Neuronal stem cell (in vitro differentiated cells): ENCODE data around the gene RSU1.

Source experiments
- DNase-seq: peaks from one replicate; pipeline ENCODE4 v3.0.0-alpha.2; 2013; ENCODE audit warnings: low spot score
- H2AFZ ChIP-seq: one replicate; pipeline ENCODE4 v1.6.1; 2013; ENCODE audit warnings: mild to moderate bottlenecking, low read length, inconsistent platforms
- H2AK5ac ChIP-seq: 2 replicates; pipeline ENCODE4 v1.6.1; 2013; ENCODE audit warnings: low read depth, mild to moderate bottlenecking, inconsistent platforms, low read length, moderate library complexity, mixed read lengths
- H2BK120ac ChIP-seq: 2 replicates; pipeline ENCODE4 v1.6.1; 2013; ENCODE audit warnings: low read depth, mild to moderate bottlenecking, inconsistent platforms, low read length, moderate library complexity, mixed read lengths
- H2BK12ac ChIP-seq: one replicate; pipeline ENCODE4 v1.6.1; 2013; ENCODE audit warnings: low read length, inconsistent platforms
- H2BK15ac ChIP-seq: 2 replicates; pipeline ENCODE4 v1.6.1; 2013; ENCODE audit warnings: mild to moderate bottlenecking, low read length, inconsistent platforms, mixed read lengths
- H2BK5ac ChIP-seq: one replicate; pipeline ENCODE4 v1.6.1; 2013; ENCODE audit warnings: inconsistent platforms, mild to moderate bottlenecking, low read length, moderate library complexity
- H3K14ac ChIP-seq: one replicate; pipeline ENCODE4 v1.6.1; 2013; ENCODE audit warnings: low read length, inconsistent platforms
- H3K18ac ChIP-seq: 2 replicates; pipeline ENCODE4 v1.6.1; 2013; ENCODE audit warnings: low read length, inconsistent platforms
- H3K23ac ChIP-seq: 2 replicates; pipeline ENCODE4 v1.6.1; 2013; ENCODE audit warnings: low read depth, mild to moderate bottlenecking, mixed read lengths, low read length, inconsistent platforms; ENCODE audit not compliant: poor library complexity
- H3K27ac ChIP-seq: replicated peaks from 3 replicates; pipeline ENCODE4 v1.5.1; 2013; ENCODE audit warnings: low read length, inconsistent platforms
- H3K27me3 ChIP-seq, 3 experiments: 2 replicates each; pipeline ENCODE4 v1.6.1; 2013; ENCODE audit warnings: low read length in 3 of 3, mild to moderate bottlenecking in 2 of 3, inconsistent platforms in 1 of 3, low read depth in 1 of 3, mixed read lengths in 1 of 3, moderate library complexity in 1 of 3; ENCODE audit not compliant: control insufficient read depth in 3 of 3, insufficient read depth in 3 of 3
- H3K36me3 ChIP-seq, 2 donors: replicated peaks in 1 of 2; 2 replicates each; pipeline ENCODE4 v1.6.1; 2013; ENCODE audit warnings: low read length in 2 of 2; ENCODE audit not compliant: control insufficient read depth in 2 of 2, insufficient read depth in 2 of 2
- H3K4ac ChIP-seq: 2 replicates; pipeline ENCODE4 v1.6.1; 2013; ENCODE audit warnings: inconsistent platforms, mild to moderate bottlenecking, low read length, moderate library complexity
- H3K4me1 ChIP-seq, 2 donors: 1 replicate in 1 of 2; 2 replicates in 1 of 2; pipeline ENCODE4 v1.6.1; 2013; ENCODE audit warnings: low read length in 2 of 2, low read depth in 1 of 2; ENCODE audit not compliant: control insufficient read depth in 2 of 2, insufficient read depth in 1 of 2
- H3K4me2 ChIP-seq: one replicate; pipeline ENCODE4 v1.6.1; 2013; ENCODE audit warnings: mild to moderate bottlenecking, low read length, inconsistent platforms; ENCODE audit not compliant: insufficient read depth, poor library complexity, severe bottlenecking
- H3K4me3 ChIP-seq, 2 donors: 2 replicates each; pipeline ENCODE4 v1.5.1; 2013; ENCODE audit warnings: low read length in 2 of 2, mild to moderate bottlenecking in 2 of 2, inconsistent platforms in 1 of 2, moderate library complexity in 1 of 2
- H3K79me1 ChIP-seq: one replicate; pipeline ENCODE4 v1.6.1; 2013; ENCODE audit warnings: low read depth, mild to moderate bottlenecking, inconsistent platforms, low read length, moderate library complexity
- H3K9ac ChIP-seq: one replicate; pipeline ENCODE4 v1.6.1; 2013; ENCODE audit warnings: mild to moderate bottlenecking, low read depth, low read length, inconsistent platforms; ENCODE audit not compliant: poor library complexity
- H3K9me3 ChIP-seq, 2 donors: replicated peaks in 1 of 2; 2 replicates each; pipeline versions ENCODE3 to v1.6.1; 2013; ENCODE audit warnings: low read length in 2 of 2, mild to moderate bottlenecking in 2 of 2, inconsistent platforms in 1 of 2, low read depth in 1 of 2, mixed read lengths in 1 of 2, moderate library complexity in 1 of 2; ENCODE audit not compliant: control insufficient read depth in 2 of 2, insufficient read depth in 1 of 2
- H4K8ac ChIP-seq: one replicate; pipeline ENCODE4 v1.6.1; 2013; ENCODE audit warnings: low read depth, mild to moderate bottlenecking, inconsistent platforms, low read length, moderate library complexity
- H4K91ac ChIP-seq: one replicate; pipeline ENCODE4 v1.6.1; 2013; ENCODE audit warnings: low read length, low read depth, mild to moderate bottlenecking, inconsistent platforms; ENCODE audit not compliant: poor library complexity
- WGBS, 2 donors: extraction: QIAGEN DNeasy Blood & Tissue Kit; methylation state at CpG; one replicate each; pipeline ENCODE4 v1.1.7; 2013; ENCODE audit warnings: missing lambda C conversion rate in 2 of 2, mixed read lengths in 1 of 2; ENCODE audit not compliant: insufficient read length in 2 of 2, insufficient replicate concordance in 1 of 2; ENCODE audit errors: extremely low coverage in 2 of 2; 5-methylcytosine and 5-hydroxymethylcytosine counted together

Gene RSU1

DNA sequence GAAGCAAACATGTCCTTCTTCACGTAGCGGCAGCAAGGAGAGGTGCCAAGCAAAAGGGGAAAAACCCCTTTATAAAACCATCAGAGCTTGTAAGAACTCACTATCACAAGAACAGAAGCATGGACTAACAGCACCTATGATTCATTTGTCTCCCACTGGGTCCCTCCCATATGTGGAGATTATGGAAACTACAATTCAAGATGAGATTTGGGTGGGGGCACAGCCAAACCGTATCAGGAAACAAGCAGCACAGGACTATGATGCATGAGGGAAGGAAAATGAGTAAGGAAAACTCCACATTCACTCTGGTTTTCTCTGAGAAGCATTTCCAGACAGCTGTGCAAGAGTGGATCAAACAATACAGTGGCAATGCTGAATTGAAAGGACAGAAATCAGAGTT, 81.6 kb downstream of the RSU1 start:
- WGBS, 2 donors = no CpG with 5 or more reads among the region's 3 CpGs
- Histone ChIP-seq H3K27me3 (no peaks in the 10 kb centered on the region), H3K23ac (no peak overlapping the region), H3K4me2 (no peak overlapping the region), H3K18ac (no peak overlapping the region), H2BK120ac (no peak overlapping the region), H3K36me3 (no peaks in the 10 kb centered on the region), H2AK5ac (no peak overlapping the region), H2BK5ac (no peak overlapping the region), H2BK15ac (no peak overlapping the region), H2BK12ac (no peak overlapping the region), H3K9me3 (no peaks in the 10 kb centered on the region), H2AFZ (no peak overlapping the region), H3K79me1 (no peaks in the 10 kb centered on the region), H3K4ac (no peak overlapping the region), H4K91ac (no peak overlapping the region), H3K9ac (no peak overlapping the region), H4K8ac (no peak overlapping the region), H3K4me1 (no peaks in the 10 kb centered on the region), H3K27ac (no peak overlapping the region), H3K4me3 (no peak overlapping the region), H3K14ac (no peak overlapping the region)
- DNase-seq = no peak

DNA sequence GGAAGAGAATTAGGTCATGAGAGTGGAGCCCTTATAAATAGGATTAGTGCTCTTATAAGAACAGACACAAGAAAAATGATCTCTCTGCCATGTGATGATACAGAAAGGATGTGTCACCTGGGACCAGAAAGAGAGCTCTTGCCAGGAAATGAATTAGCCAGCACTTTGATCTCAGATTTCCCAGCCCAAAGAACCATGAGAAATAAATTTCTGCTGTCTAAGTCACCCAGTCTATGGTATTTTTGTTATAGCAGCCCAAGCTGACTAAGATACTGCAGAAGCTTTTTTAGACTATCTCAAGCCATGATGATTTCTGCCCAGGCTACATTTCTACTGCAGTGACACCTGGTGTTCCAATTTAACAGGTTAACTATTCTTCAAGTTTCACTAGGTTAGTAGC, 84.8 kb downstream of the RSU1 start:
- DNase-seq = no peak
- no peaks in the 10 kb centered on the region for H3K27me3 ChIP-seq
- no peak overlapping the region for H4K91ac ChIP-seq
- H3K4ac ChIP-seq = no peak overlapping the region
- H3K9me3 ChIP-seq = peaks cover 0 to 2% of the 10 kb centered on the region in 2 donors
- H3K36me3 ChIP-seq = no peaks in the 10 kb centered on the region
- H3K79me1 ChIP-seq = no peaks in the 10 kb centered on the region
- H3K27ac ChIP-seq = no peak overlapping the region
- no peak overlapping the region for H4K8ac ChIP-seq
- H3K9ac ChIP-seq = no peak overlapping the region
- H2BK15ac ChIP-seq = no peak overlapping the region
- H3K18ac ChIP-seq = no peak overlapping the region
- H3K23ac ChIP-seq = no peak overlapping the region
- H3K14ac ChIP-seq = no peak overlapping the region
- no peak overlapping the region for H2BK120ac ChIP-seq
- H3K4me3 ChIP-seq = no peak overlapping the region
- H2BK5ac ChIP-seq = no peak overlapping the region
- H3K4me2 ChIP-seq = no peak overlapping the region
- H2BK12ac ChIP-seq = no peak overlapping the region
- no peak overlapping the region for H2AK5ac ChIP-seq
- H3K4me1 ChIP-seq = no peaks in the 10 kb centered on the region
- no peak overlapping the region for H2AFZ ChIP-seq

- no peak overlapping the region for H2BK5ac ChIP-seq
- no peak overlapping the region for H3K23ac ChIP-seq
- H2AK5ac ChIP-seq = no peak overlapping the region
- H2BK12ac ChIP-seq = no peak overlapping the region
- H3K9ac ChIP-seq = no peak overlapping the region
- no peak overlapping the region for H3K27ac ChIP-seq
- no peak overlapping the region for H3K4me2 ChIP-seq
- H3K79me1 ChIP-seq = no peaks in the 10 kb centered on the region
- no peak overlapping the region for H2AFZ ChIP-seq
- no peak overlapping the region for H3K14ac ChIP-seq
- no peak overlapping the region for H3K18ac ChIP-seq
- no peak overlapping the region for H4K91ac ChIP-seq
- H3K27me3 ChIP-seq = no peaks in the 10 kb centered on the region
- H3K36me3 ChIP-seq = no peaks in the 10 kb centered on the region
- H3K4ac ChIP-seq = no peak overlapping the region
- DNase-seq = no peak
- no peak overlapping the region for H2BK15ac ChIP-seq
- no peak overlapping the region for H4K8ac ChIP-seq
- no peaks in the 10 kb centered on the region for H3K4me1 ChIP-seq
- H3K4me3 ChIP-seq = no peak overlapping the region
- peaks cover 0 to 2% of the 10 kb centered on the region in 2 donors for H3K9me3 ChIP-seq
- no CpG with 5 or more reads among the region's 5 CpGs for WGBS, 2 donors
- no peak overlapping the region for H2BK120ac ChIP-seq
These were observed 89.0 kb downstream of the RSU1 start for GRCh38 chr10:16728266-16728665.

DNA sequence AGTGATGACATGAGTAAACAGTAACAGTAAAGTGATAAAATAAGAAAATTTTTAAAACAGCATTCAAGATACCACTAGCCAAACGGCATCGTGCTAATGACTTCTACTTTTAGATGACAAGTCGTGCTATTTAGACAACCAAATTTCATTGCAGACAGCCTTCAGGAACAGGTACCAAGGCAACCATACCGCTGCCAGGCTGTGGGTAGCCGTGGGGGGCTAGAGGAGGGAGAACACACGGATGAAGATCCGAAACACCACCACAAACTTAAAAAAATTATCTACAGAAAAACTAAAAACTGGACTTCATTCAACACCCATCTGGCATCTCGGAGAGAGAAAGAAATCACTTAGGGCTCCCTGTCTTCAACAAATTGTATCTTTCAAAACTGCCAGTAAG, 89.6 kb downstream of the RSU1 start:
- no CpG with 5 or more reads among the region's 8 CpGs for WGBS, 2 donors
- no peak for DNase-seq
- no peak overlapping the region for H2BK120ac ChIP-seq

More for the DNA sequence above, 89.6 kb downstream of the RSU1 start:
- Histone ChIP-seq H3K14ac (no peak overlapping the region), H3K36me3 (no peaks in the 10 kb centered on the region), H3K27me3 (no peaks in the 10 kb centered on the region), H2BK15ac (no peak overlapping the region), H3K27ac (no peak overlapping the region), H3K18ac (no peak overlapping the region), H3K4ac (no peak overlapping the region), H2BK12ac (no peak overlapping the region), H2AK5ac (no peak overlapping the region), H3K9me3 (peaks cover 0 to 2% of the 10 kb centered on the region in 2 donors), H4K8ac (no peak overlapping the region), H4K91ac (no peak overlapping the region), H2AFZ (no peak overlapping the region), H3K23ac (no peak overlapping the region), H2BK5ac (no peak overlapping the region), H3K4me2 (no peak overlapping the region), H3K79me1 (no peaks in the 10 kb centered on the region), H3K9ac (no peak overlapping the region), H3K4me1 (no peaks in the 10 kb centered on the region), H3K4me3 (no peak overlapping the region)
